Measurements from ENCODE around the gene EZH2.

EZH2 gene

DNA sequence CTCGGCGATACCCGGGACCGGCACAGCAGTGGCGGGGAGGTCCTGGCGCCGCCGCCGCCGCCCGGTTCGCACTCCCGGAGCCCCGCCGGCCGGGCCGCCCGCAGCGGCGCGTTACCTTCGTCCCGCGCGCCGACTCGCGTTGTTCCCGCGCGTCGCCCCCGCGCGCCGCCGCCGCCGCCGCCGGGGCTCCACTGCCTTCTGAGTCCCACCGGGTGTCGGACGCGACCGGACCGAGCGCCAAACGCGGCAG is at the start of gene EZH2:
EZH2 (minus strand) TSS at position 243 of the 250 bp plus-strand sequence. CDS start 36,993 bp downstream, outside the sequence.
- no peak for DNase-seq (ENCODE audit: low read depth)

DNA sequence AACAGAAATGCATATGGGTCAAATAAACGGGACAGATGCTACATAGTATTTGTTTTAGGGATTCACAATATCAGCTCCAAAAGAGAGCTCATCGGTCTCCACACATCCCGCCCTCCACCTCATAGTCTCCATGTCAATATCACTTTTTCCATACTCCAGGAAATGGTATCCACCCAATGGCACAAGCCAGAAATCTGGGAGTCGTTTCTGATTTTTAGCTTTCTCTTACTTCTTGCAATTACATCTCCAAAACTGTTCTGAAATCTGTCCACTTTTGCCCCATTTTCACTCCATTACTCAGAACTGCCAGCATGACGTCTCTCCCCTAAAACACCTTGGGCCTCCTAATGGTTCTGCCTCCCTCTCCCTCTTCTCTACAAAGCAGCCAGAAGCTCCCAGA is 47.4 kb upstream of the EZH2 start:
- no peak for DNase-seq (ENCODE audit: low read depth)

DNA sequence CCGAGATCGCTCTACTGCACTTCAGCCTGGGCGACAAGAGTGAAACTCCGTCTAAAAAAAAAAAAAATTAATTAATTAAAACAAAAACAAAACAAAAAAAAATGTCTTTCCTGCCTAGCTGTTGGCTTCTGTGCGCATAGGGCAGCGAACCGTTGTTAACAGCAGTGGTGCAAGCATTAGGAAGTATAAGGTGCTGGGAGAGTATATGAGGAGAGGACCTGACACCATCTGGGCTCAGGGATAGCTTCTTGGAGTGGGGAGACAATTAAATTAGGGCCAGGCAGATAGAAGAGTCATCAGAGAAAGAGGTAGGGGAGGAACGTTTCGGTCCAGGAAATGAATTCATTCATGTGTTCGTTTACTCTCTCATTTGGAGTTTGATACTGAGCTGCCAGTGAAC is 46.2 kb upstream of the EZH2 start:
- DNase-seq (ENCODE audit: low read depth), result no peak

DNA sequence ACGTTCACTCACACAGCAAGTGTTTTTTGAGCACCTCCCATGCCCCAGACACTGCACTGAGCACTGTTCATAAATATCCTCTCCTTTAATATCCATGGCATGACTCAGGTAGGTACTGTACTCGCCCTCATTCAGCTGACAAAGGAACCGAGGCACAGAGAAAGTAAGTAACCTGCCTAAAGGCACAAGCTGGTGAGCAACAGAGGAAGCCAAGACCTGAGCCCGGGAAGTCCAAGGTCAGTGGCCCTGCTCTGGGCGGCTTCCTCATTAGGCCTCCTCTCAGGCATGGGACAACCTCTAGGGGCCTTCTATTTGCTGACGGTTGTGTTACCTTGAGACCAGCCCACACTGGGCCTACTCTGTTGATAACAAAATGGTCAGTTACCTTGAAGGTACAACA is 45.1 kb upstream of the EZH2 start:
- no peak for DNase-seq (ENCODE audit: low read depth)

DNA sequence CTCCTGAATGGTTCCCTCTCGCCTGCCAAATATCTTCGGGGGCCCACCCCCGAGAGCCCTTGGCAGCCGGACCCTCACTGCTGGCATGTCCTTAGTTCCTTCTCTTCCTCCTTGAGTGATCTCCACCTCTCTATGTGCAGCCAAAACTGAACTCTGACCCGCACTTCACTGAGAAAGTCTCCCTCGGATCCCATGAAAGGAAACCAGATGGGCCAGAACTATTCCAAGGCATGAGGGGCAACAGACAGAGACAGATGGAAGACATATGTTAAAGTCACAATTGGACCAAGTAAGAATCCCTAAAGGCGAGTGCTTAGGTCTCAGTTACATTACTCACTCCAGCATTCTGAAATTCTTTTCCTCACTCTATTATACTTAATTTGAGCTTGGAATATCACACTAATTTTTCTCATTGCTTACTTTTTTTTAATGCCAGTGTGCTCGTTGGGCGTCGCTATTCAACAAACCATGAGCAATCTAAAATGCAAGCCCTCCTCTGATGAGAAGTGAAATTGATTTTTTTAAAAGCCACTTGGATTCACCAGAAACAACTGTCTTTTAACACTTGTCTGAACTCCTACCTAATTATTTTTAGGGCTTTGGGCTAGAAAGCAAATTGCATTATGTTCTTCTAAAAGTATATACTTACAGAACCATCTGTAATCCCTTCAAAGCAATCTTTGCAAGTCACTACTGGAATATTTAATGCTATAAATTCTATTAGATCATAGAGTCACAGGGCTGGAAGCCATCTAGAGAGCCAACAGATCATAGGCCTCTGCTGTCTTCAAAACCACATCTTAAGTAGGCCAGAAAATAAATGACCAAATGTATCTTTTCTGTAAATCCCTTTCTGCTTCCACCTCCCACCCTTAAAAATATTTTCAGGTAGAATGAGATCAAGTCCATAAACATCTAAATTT is 43.3 kb upstream of the EZH2 start:
- no peak for DNase-seq (ENCODE audit: low read depth)

DNA sequence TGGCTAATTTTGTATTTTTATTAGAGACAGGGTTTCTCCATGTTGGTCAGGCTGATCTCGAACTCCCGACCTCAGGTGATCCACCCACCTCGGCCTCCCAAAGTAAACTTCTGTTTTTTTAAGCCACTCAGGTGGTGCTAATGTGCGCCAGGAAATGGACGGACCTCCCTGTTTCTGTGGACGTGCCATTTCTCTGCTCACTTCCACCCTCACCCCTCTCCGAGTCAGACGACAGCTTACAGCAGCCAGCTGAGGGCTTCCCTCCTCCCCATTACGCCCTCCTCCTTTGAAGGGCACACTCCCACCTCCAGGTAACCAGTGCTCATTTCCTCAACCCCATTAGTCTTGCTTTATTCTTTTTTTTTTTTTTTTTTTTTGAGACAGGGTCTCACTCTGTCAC is 41.7 kb upstream of the EZH2 start:
- no peak for DNase-seq (ENCODE audit: low read depth)

DNA sequence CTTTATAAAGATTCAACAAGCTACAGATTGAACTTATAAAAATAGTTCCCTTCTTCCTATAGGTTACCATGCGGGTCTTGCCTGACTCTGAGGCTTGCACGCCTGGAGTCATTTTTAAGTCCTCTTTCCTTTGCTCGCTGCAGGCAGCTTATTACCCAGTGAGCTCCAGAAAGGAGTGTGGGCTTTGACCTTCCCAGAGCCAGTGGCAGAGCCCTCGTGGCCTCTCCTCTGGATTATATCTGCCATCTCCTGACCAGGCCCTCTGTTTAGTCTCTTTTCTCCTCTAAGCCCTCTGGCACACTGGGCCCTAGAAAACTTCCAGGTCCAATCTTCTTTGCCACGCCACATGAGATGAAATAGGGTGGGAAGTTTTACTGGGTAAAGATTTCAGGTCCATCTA is 39.9 kb upstream of the EZH2 start:
- DNase-seq (ENCODE audit: low read depth), result no peak

DNA sequence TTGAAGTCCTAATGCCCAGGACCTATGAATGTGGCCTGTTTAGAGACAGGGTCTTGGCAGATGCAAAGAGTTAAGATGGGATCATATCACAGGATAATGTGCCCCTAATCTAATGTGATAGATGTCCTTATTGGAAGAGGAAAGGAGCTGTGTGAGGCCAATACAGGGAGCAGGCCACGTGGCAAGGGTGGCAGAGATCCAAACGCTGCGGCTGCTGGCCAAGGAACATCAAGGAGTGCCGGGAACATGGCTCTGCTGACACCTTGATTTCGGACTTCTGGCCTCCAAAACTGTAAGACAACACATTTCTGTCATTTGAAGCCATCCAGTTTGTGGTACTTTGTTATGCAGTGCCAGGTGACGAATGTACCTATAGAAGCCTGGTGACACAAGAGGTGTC is 37.7 kb upstream of the EZH2 start:
- no peak for DNase-seq (ENCODE audit: low read depth)

DNA sequence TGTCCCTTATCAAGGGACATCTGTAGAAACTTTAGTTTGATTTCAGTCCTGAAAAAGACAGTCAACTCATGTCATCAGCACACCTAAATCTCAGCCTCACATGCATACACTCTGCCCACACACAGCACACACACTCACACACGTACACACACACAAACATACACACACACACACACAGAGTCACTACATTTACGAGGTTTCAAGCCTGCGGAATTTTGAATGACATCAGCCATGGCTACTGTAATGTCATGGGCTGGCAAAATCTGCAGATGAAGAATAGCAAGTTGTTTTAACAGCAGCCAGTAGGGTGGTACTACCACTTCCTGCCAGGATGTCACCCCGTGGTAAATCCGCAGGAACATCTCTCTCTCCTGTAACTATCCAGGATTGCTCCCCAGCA is 37.1 kb upstream of the EZH2 start:
- no peak for DNase-seq (ENCODE audit: low read depth)

DNA sequence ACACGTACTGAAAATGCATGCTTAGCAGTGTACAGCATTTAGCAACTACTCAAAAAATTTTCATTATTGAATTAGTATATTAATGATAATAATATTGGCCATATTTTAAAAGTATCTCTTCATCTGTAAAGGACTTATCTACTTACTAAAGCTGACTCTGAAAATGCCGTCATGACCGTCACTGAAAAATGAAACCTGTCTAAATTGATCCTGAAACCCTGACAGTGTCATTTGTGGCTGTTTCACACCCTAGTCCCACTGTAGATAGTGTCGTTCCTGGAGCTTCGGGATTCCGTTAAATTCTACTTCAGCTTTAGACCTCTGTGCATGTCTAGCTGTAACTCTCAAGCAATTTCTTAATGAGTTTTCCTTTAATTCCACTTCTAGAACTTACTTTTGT is 35.8 kb upstream of the EZH2 start:
- no peak for DNase-seq (ENCODE audit: low read depth)

DNA sequence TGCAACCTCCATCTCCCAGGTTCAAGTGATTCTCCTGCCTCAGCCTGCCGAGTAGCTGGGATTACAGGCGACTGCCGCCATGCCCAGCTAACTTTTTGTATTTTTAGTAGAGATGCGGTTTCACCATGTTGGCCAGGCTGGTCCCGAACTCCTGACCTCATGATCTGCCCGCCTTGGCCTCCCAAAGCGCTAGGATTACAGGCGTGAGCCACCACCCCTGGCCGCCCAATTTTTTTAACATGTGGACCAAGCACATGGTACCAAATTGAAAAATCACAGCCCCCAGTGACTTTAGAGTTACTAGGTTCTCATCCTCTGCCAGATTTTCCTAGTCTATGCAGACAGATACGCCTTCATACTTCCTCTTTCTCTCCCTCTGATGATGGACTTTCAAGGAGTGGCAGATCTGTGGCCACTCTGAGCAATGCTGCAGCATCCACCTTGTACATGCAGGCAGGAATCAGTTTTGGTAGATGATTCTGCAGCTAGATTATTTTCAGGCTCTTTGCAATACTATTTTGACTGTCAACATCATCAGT is 34.0 kb upstream of the EZH2 start:
- no peak for DNase-seq (ENCODE audit: low read depth)

DNA sequence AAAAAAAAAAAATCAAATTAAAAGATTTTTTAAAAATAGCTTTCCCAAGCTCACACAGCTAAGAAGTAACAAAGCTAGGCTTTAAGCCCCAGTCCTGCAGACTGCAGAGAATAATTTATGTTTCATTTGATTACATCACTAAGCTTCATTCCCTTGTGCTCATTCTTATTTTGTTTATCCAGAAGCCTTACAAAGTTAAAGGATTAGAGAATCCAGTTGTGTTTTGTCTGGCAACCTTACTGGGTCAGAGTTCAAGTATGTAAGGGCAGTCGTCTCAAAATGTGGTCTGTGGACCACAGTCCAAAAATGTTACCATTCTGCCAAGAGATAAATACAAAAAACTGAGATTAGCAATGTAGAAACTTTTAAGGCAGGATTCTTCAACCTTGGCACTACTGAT is 32.1 kb upstream of the EZH2 start:
- DNase-seq (ENCODE audit: low read depth), result peak; percentile 77

DNA sequence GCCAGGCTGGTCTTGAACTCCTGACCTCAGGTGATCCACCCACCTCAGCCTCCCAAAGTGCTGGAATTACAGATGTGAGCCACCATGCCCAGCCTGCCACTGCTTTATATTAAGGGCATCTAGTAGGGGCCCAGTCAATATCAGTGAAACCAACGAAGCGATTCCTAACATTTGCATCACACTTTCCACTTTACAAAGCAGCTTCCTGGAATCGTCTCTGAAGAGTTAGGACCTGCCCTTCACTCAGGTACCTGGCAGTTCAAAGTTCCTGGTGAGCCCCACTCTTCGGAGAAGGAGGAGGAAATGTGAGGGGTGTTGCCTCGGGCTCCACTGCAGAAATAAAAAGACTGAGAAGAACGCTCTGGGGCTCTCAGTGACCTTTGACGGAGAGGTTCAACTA is 31.1 kb upstream of the EZH2 start:
- no peak for DNase-seq (ENCODE audit: low read depth)

DNA sequence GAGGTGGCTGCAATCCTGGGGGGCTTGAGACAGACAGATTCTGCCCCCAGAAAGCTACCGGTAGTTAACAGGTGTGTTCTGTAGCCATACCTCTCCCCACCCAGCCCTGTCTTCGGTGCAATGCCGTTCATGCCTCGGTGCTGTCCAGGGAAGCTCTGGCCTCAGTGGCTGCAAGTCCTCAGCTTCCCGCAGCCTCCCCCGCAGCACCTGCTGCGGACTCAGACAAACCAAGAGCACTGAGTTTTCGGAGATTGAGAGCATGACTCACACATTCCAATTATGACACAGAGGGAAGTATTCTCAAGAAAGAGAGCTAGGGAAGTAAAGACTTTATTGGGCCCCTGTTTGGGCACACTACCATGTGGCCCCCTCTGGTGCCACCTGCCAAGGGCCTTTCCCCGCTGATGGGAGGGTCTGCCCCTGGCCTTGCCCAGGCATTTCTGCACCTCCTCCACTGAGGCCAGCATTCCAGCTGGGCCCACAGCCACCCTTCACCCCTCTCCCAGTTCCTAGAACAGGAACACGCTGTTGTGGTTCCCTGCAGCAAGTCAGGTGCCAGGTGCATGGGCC is 30.2 kb upstream of the EZH2 start:
- peak; percentile 20 for DNase-seq (ENCODE audit: low read depth)

DNA sequence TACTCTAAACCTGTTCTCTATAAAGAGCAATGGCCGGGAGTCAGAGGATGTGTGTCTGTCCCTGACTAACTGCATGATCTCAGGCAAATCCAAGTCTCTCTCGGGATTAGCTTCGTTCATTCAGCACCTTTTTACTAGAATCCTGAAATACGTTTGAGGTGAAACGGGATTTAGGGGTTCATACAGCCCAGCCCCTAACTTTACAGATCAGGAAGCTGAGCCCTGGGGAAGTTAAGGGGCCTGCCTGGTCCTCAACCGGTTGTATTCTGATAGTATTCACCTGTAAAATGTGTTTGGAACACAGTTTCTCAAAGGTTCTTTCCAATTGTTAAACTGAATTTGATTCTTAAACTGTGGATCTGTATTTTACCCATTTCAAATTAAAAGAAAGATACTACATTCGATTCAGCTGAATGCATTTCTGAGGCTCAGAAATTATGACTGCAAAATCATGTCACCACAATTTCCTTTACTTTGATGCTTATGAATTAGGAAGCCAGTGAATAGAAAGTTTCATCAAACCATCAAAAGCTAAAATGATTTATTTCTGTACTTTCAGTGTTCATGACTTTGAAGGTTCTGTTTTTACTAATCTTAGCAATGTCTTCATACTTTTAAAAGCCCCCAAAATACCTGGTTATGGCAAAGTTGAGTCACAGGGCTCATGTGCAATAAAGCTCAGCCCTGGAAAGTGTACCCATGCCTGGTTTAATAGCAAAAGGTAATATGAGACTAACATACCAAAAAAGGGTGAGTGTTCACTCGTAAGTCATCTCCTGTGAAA is 28.9 kb upstream of the EZH2 start:
- no peak for DNase-seq (ENCODE audit: low read depth)

DNA sequence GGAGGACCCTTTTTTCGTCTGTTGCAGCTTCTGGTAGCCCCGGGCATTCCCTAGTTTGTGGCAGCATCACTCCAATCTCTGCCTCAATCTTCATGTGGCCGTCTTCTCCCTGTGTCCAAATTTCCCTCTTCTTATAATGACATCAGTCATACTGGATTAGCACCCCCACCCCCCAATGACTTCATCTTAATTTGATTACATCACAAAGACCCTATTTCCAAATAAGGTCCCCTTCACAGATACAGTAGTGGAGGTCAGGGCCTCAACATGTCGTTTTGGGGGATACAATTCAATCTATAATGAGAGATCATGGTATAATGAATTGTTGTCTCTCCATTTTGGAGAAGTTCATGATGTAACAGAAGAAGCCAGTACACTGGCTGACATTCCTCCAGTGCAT is 28.1 kb upstream of the EZH2 start:
- DNase-seq (ENCODE audit: low read depth), result no peak

DNA sequence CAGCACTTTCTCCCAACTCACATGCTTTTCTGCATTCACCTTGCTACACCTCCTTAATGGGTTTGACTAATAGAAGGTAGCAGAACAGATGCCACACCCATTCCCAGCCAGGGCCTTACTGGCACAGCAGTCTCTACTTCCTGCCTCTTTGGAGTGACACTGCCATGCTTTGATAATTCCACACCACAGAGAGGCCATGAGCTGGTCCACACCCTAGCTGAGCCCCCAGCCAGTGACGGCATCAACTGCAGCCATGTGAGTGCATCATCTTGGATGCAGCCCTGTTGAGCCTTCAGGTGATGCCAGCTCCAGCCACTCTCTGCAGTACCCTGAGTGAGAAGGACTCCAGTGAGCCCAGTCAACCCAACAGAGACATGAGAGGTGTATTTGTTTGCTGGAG is 27.5 kb upstream of the EZH2 start:
- DNase-seq (ENCODE audit: low read depth), result no peak

DNA sequence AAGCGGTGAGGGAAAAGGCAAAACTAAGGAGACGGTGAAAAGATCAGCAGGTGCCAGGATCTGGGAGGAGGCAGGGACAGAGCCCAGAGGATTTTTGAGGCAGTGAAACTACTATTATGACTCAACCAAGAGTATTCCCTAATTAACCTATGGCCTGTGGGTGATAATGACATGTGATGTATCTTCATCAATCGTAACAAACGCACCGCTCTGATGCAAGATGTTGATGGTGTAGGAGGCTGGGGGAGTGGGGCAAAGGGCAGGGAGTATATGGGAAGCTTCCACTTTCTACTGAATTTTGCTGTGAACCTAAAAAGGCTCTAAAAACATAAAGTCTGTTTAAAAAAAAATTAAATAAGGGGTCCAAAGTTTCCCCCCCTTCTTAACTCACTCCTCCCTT is 25.5 kb upstream of the EZH2 start:
- DNase-seq (ENCODE audit: low read depth), result no peak

DNA sequence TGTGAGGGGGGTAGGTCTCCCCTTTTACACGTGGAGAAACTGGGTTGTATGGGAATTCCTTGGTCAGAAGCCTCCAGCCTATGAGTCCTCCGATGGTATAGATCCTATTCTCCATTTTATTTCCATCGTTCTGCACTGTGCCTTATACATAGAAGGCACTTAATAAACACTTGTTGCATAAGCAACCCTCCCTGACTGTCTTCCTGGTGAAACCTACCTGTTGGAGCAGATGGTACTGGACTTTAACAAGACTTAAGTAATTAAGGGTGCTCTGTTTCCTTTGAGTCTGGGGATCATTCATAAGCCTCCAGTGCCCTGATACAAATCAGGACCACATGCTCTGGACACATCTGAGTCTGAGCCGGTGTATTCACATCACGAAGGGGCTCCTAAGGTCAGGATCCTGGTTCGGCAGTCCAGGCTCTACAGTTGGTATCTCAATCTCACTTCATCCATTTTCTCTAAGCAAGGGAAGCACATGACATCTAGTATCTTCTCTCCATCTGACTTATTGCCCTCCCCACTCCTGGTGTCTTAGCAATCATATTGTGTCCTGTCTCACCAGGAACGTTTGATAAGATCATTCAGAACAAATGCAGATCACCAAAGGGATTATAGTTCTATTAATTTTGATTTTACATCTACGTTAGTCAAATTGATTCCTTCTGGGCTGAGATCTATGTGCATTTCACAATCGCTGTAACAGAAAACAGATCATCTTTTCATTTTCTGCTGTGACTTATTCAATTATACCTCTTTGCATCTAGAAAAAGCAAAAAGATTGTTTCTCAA is 22.8 kb upstream of the EZH2 start:
- DNase-seq (ENCODE audit: low read depth), result no peak

DNA sequence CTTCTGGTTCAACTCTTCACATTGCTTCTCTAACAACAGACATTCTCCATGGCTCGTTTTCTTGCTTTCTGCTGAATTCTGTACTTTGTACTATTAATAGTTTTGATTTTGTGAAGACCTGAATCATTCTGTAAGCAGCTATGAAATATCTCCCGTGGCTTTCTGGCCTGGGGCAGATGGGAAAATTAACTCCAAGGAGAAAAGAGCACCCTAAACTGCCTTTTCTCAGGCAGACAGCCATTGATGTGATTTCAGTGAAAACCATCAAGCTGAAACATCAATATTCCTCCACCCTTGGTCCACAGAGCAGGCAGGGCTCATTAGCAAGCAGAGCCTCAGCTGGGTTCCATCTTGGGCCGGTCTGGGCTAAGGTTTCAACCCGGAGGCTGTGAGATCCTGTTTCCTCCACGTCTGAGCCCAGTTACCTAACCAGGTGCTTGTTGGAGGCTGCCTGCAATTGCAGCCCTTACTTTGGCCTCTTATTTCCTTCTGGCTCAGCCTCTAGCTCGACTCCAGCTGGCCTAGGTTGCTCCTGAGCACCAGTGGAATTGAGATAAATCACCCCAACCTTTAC is 21.1 kb upstream of the EZH2 start:
- no peak for DNase-seq (ENCODE audit: low read depth)

DNA sequence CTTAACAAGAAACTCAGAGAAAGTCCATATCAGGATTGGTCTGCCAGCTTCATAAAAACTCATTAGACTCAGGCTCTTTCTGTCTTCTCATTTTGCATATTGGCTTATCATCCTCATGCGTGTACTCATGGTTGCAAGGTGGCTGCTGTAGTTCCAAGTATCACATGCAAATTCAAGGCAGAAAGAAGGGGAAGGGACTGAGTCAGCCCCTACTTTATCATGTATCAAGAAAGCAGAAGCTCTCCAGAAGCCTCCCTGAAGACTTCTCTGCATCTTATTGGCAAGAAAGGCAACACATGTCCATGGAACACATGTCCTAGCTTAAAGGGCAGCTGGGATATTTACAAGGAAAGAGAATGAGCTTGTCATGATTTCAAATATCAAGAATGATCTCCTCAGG is 19.4 kb upstream of the EZH2 start:
- DNase-seq (ENCODE audit: low read depth), result no peak

DNA sequence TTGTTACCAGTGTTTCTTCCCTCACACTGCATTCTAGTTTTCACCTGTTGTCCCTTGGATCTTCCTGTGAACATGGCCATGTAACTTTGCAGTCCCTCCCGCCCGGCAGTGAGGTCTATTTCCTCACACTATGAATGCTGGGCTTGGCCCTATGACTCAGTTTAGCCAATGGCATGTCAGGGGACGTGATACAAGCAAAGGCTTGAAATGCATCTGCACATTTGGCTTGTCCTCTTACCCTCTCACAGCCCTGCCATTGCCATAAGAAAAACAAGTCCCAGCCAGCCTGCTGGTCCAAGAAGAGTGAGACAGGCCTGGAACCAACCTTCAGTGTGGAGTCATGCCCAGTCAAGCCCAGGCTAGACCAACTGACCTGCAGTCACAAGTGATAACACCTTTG is 17.1 kb upstream of the EZH2 start:
- DNase-seq (ENCODE audit: low read depth), result no peak

Data from fibroblast of the conjunctiva (primary cell).